Gastroesophageal sphincter (tissue), 3 donors: Measurements from ENCODE around the gene ZSWIM1.

Experiments used
- CTCF ChIP-seq, 4 experiments: fragments of 200-600 bp in 2 of 4; fragments of 450-650 bp in 2 of 4; sonication (generic) in 1 of 4; IDR thresholded peaks; one replicate each; pipeline ENCODE4 v1.5.1; 2017 to 2019; ENCODE audit warnings: antibody characterized with exemption in 4 of 4, mild to moderate bottlenecking in 2 of 4, moderate library complexity in 2 of 4
- POLR2AphosphoS5 ChIP-seq: sonication (generic); formaldehyde crosslinking; IDR thresholded peaks from one replicate; pipeline ENCODE4 v1.6.1; 2017; ENCODE audit warnings: antibody characterized with exemption

- TF ChIP-seq CTCF (IDR thresholded peaks at IDR 0.05) (no peak), POLR2AphosphoS5 (no peak)
These were observed 43.6 kb downstream of the ZSWIM1 start for GRCh38 chr20:45924391-45925261.
